Measurements from ENCODE around the gene PAMR1.

Gene PAMR1

GRCh38 chr11:35552616-35553015 is 27.2 kb upstream of the PAMR1 start:
- Histone ChIP-seq H3K4me2 (ENCODE audit: low read depth, low read length, poor library complexity, severe bottlenecking) (no peak overlapping the region), H3K36me3 (ENCODE audit: low read length) (no peaks in the 10 kb centered on the region), H3K4me3 (ENCODE audit: insufficient read depth, low read length, poor library complexity, severe bottlenecking) (no peak overlapping the region), H3K9me3 (ENCODE audit: insufficient read depth, low read length) (no peaks in the 10 kb centered on the region), H3K27ac (ENCODE audit: low read depth, low read length) (no peak overlapping the region), H3K9me2 (replicated peaks; ENCODE audit: insufficient read depth, low read length) (no peaks in the 10 kb centered on the region), H3K27me3 (ENCODE audit: low read length) (no peaks in the 10 kb centered on the region), H3K79me2 (ENCODE audit: insufficient read depth, low read length) (no peaks in the 10 kb centered on the region), H2AFZ (ENCODE audit: low read depth, low read length, severe bottlenecking) (no peak overlapping the region), H4K20me1 (ENCODE audit: low read depth, low read length) (no peaks in the 10 kb centered on the region), H3F3A (ENCODE audit: insufficient read depth) (no peaks in the 10 kb centered on the region), H3K9ac (ENCODE audit: low read length) (no peak overlapping the region)
- no peak for TF ChIP-seq CTCF (IDR thresholded peaks at IDR 0.05; ENCODE audit: insufficient read depth, low read length, poor library complexity, severe bottlenecking)
- no peak for TF ChIP-seq EZH2phosphoT487 (conservative IDR thresholded peaks at IDR 0.05; ENCODE audit: low read length)

- no peaks in the 10 kb centered on the region for H3F3A ChIP-seq (ENCODE audit: insufficient read depth)
- no peaks in the 10 kb centered on the region for H3K27me3 ChIP-seq (ENCODE audit: low read length)
- no peak overlapping the region for H3K27ac ChIP-seq (ENCODE audit: low read depth, low read length)
- H2AFZ ChIP-seq (ENCODE audit: low read depth, low read length, severe bottlenecking) = no peak overlapping the region
- no peaks in the 10 kb centered on the region for H4K20me1 ChIP-seq (ENCODE audit: low read depth, low read length)
- no peaks in the 10 kb centered on the region for H3K79me2 ChIP-seq (ENCODE audit: insufficient read depth, low read length)
- H3K9me2 ChIP-seq (replicated peaks; ENCODE audit: insufficient read depth, low read length) = no peaks in the 10 kb centered on the region
- TF ChIP-seq CTCF (IDR thresholded peaks at IDR 0.05; ENCODE audit: insufficient read depth, low read length, poor library complexity, severe bottlenecking) (no peak), EZH2phosphoT487 (conservative IDR thresholded peaks at IDR 0.05; ENCODE audit: low read length) (no peak)
- no peaks in the 10 kb centered on the region for H3K9me3 ChIP-seq (ENCODE audit: insufficient read depth, low read length)
- H3K4me2 ChIP-seq (ENCODE audit: low read depth, low read length, poor library complexity, severe bottlenecking) = no peak overlapping the region
- no peak overlapping the region for H3K4me3 ChIP-seq (ENCODE audit: insufficient read depth, low read length, poor library complexity, severe bottlenecking)
- H3K9ac ChIP-seq (ENCODE audit: low read length) = no peak overlapping the region
- no peaks in the 10 kb centered on the region for H3K36me3 ChIP-seq (ENCODE audit: low read length)
Observed at GRCh38 chr11:35550374-35551036, 25.1 kb upstream of the PAMR1 start.

GRCh38 chr11:35549787-35550186 is 24.4 kb upstream of the PAMR1 start:
- Histone ChIP-seq H2AFZ (ENCODE audit: low read depth, low read length, severe bottlenecking) (no peak overlapping the region), H4K20me1 (ENCODE audit: low read depth, low read length) (no peaks in the 10 kb centered on the region), H3K9ac (ENCODE audit: low read length) (no peak overlapping the region), H3K27me3 (ENCODE audit: low read length) (no peaks in the 10 kb centered on the region), H3K36me3 (ENCODE audit: low read length) (no peaks in the 10 kb centered on the region), H3K79me2 (ENCODE audit: insufficient read depth, low read length) (no peaks in the 10 kb centered on the region), H3K4me2 (ENCODE audit: low read depth, low read length, poor library complexity, severe bottlenecking) (no peak overlapping the region), H3K4me3 (ENCODE audit: insufficient read depth, low read length, poor library complexity, severe bottlenecking) (no peak overlapping the region), H3K9me3 (ENCODE audit: insufficient read depth, low read length) (no peaks in the 10 kb centered on the region), H3F3A (ENCODE audit: insufficient read depth) (no peaks in the 10 kb centered on the region), H3K27ac (ENCODE audit: low read depth, low read length) (no peak overlapping the region), H3K9me2 (replicated peaks; ENCODE audit: insufficient read depth, low read length) (no peaks in the 10 kb centered on the region)
- TF ChIP-seq EZH2phosphoT487 (conservative IDR thresholded peaks at IDR 0.05; ENCODE audit: low read length) (no peak), CTCF (IDR thresholded peaks at IDR 0.05; ENCODE audit: insufficient read depth, low read length, poor library complexity, severe bottlenecking) (no peak)

Measured in SU-DHL-6 (cell line).